ENCODE measurements around the gene PTPRU. TPM values are rescaled to one million over a fixed set of nuclear protein-coding genes. Genes with fewer than 3 reads are reported as not detected.

PTPRU gene
- total and polyA plus RNA-seq, 2 experiments from 2014 or later, result 8.0 to 105 TPM

DNA sequence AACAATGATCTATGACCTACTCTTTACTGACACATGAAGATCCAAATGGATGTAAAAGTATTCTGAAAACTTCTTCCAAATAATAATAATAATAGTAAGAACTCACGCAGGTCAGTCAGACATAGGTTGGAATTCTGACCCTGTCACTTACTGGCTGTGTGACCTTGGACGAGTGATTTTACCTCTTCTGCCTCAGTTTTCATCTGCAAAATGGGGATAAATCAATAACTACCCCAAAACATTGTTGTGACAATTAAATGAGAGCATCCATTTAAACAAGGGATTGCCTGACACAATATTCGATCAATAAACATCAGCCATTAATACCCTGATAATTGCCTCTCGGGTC lies 6.1 kb upstream of the PTPRU start:
- no peaks in the 10 kb centered on the region for H3K9me2 ChIP-seq (ENCODE audit: insufficient read depth)
- Mint-ChIP-seq H3K27ac (peak overlapping the region; percentile 91), H3K27me3 (ENCODE audit: insufficient read depth, low read depth, poor library complexity) (peaks cover 13% of the 10 kb centered on the region), H3K4me3 (peak overlapping the region; percentile 97), H3K9me3 (no peaks in the 10 kb centered on the region), H3K4me1 (peaks cover 16% of the 10 kb centered on the region), H3K36me3 (ENCODE audit: low read depth) (no peaks in the 10 kb centered on the region)
- H3F3A ChIP-seq (replicated peaks; ENCODE audit: low read depth), result no peaks in the 10 kb centered on the region
- peaks cover 18% of the 10 kb centered on the region for H3K79me2 ChIP-seq (replicated peaks; ENCODE audit: insufficient read depth)
- H3K36me3 ChIP-seq (ENCODE audit: insufficient read depth), result no peaks in the 10 kb centered on the region
- H3K4me3 ChIP-seq, result peak overlapping the region; percentile 83
- H3K4me2 ChIP-seq, result peak overlapping the region; percentile 86
- H4K20me1 ChIP-seq (replicated peaks; ENCODE audit: insufficient read depth), result 0 out of 2 replicates have a peak, but pooled peaks cover 3% of the 10 kb centered on the region
- no peak for ATAC-seq
- H2AFZ ChIP-seq, result peak overlapping the region; percentile 82
- H3K27ac ChIP-seq (ENCODE audit: low read depth), result no peak overlapping the region
- no peak for DNase-seq (ENCODE audit: low spot score)
- TF ChIP-seq JUNB (IDR thresholded peaks at IDR 0.05; ENCODE audit: unreplicated experiment) (no peak), ZNF331 (CRISPR knock-in tag; IDR thresholded peaks at IDR 0.05; ENCODE audit: low read depth) (no peak), NANOG (IDR thresholded peaks at IDR 0.05; ENCODE audit: borderline replicate concordance) (no peak), POLR2AphosphoS5 (IDR thresholded peaks at IDR 0.05; ENCODE audit: low read depth) (no peak), STAT1 (IDR thresholded peaks at IDR 0.05; ENCODE audit: unreplicated experiment) (no peak), ZNF114 (CRISPR knock-in tag; IDR thresholded peaks at IDR 0.05) (no peak), EZH2phosphoT487 (IDR thresholded peaks at IDR 0.05; ENCODE audit: unreplicated experiment) (no peak), CREB1 (CRISPR knock-in tag; IDR thresholded peaks at IDR 0.05; ENCODE audit: low read depth) (no peak), EZH2 (IDR thresholded peaks at IDR 0.05; ENCODE audit: low read depth, unreplicated experiment) (no peak)
- TF ChIP-seq, protein P1, sequence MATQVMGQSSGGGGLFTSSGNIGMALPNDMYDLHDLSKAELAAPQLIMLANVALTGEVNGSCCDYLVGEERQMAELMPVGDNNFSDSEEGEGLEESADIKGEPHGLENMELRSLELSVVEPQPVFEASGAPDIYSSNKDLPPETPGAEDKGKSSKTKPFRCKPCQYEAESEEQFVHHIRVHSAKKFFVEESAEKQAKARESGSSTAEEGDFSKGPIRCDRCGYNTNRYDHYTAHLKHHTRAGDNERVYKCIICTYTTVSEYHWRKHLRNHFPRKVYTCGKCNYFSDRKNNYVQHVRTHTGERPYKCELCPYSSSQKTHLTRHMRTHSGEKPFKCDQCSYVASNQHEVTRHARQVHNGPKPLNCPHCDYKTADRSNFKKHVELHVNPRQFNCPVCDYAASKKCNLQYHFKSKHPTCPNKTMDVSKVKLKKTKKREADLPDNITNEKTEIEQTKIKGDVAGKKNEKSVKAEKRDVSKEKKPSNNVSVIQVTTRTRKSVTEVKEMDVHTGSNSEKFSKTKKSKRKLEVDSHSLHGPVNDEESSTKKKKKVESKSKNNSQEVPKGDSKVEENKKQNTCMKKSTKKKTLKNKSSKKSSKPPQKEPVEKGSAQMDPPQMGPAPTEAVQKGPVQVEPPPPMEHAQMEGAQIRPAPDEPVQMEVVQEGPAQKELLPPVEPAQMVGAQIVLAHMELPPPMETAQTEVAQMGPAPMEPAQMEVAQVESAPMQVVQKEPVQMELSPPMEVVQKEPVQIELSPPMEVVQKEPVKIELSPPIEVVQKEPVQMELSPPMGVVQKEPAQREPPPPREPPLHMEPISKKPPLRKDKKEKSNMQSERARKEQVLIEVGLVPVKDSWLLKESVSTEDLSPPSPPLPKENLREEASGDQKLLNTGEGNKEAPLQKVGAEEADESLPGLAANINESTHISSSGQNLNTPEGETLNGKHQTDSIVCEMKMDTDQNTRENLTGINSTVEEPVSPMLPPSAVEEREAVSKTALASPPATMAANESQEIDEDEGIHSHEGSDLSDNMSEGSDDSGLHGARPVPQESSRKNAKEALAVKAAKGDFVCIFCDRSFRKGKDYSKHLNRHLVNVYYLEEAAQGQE (IDR thresholded peaks at IDR 0.05; ENCODE audit: unreplicated experiment), result no peak
- TF ChIP-seq, protein P2, sequence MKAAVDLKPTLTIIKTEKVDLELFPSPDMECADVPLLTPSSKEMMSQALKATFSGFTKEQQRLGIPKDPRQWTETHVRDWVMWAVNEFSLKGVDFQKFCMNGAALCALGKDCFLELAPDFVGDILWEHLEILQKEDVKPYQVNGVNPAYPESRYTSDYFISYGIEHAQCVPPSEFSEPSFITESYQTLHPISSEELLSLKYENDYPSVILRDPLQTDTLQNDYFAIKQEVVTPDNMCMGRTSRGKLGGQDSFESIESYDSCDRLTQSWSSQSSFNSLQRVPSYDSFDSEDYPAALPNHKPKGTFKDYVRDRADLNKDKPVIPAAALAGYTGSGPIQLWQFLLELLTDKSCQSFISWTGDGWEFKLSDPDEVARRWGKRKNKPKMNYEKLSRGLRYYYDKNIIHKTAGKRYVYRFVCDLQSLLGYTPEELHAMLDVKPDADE (IDR thresholded peaks at IDR 0.05), result no peak
- TF ChIP-seq, protein P3, sequence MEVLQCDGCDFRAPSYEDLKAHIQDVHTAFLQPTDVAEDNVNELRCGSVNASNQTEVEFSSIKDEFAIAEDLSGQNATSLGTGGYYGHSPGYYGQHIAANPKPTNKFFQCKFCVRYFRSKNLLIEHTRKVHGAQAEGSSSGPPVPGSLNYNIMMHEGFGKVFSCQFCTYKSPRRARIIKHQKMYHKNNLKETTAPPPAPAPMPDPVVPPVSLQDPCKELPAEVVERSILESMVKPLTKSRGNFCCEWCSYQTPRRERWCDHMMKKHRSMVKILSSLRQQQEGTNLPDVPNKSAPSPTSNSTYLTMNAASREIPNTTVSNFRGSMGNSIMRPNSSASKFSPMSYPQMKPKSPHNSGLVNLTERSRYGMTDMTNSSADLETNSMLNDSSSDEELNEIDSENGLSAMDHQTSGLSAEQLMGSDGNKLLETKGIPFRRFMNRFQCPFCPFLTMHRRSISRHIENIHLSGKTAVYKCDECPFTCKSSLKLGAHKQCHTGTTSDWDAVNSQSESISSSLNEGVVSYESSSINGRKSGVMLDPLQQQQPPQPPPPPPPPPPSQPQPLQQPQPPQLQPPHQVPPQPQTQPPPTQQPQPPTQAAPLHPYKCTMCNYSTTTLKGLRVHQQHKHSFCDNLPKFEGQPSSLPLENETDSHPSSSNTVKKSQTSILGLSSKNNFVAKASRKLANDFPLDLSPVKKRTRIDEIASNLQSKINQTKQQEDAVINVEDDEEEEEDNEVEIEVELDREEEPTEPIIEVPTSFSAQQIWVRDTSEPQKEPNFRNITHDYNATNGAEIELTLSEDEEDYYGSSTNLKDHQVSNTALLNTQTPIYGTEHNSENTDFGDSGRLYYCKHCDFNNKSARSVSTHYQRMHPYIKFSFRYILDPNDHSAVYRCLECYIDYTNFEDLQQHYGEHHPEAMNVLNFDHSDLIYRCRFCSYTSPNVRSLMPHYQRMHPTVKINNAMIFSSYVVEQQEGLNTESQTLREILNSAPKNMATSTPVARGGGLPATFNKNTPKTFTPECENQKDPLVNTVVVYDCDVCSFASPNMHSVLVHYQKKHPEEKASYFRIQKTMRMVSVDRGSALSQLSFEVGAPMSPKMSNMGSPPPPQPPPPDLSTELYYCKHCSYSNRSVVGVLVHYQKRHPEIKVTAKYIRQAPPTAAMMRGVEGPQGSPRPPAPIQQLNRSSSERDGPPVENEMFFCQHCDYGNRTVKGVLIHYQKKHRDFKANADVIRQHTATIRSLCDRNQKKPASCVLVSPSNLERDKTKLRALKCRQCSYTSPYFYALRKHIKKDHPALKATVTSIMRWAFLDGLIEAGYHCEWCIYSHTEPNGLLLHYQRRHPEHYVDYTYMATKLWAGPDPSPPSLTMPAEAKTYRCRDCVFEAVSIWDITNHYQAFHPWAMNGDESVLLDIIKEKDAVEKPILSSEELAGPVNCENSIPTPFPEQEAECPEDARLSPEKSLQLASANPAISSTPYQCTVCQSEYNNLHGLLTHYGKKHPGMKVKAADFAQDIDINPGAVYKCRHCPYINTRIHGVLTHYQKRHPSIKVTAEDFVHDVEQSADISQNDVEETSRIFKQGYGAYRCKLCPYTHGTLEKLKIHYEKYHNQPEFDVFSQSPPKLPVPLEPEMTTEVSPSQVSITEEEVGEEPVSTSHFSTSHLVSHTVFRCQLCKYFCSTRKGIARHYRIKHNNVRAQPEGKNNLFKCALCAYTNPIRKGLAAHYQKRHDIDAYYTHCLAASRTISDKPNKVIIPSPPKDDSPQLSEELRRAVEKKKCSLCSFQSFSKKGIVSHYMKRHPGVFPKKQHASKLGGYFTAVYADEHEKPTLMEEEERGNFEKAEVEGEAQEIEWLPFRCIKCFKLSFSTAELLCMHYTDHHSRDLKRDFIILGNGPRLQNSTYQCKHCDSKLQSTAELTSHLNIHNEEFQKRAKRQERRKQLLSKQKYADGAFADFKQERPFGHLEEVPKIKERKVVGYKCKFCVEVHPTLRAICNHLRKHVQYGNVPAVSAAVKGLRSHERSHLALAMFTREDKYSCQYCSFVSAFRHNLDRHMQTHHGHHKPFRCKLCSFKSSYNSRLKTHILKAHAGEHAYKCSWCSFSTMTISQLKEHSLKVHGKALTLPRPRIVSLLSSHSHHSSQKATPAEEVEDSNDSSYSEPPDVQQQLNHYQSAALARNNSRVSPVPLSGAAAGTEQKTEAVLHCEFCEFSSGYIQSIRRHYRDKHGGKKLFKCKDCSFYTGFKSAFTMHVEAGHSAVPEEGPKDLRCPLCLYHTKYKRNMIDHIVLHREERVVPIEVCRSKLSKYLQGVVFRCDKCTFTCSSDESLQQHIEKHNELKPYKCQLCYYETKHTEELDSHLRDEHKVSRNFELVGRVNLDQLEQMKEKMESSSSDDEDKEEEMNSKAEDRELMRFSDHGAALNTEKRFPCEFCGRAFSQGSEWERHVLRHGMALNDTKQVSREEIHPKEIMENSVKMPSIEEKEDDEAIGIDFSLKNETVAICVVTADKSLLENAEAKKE (CRISPR knock-in tag; IDR thresholded peaks at IDR 0.05), result no peak
- TF ChIP-seq, protein P4, sequence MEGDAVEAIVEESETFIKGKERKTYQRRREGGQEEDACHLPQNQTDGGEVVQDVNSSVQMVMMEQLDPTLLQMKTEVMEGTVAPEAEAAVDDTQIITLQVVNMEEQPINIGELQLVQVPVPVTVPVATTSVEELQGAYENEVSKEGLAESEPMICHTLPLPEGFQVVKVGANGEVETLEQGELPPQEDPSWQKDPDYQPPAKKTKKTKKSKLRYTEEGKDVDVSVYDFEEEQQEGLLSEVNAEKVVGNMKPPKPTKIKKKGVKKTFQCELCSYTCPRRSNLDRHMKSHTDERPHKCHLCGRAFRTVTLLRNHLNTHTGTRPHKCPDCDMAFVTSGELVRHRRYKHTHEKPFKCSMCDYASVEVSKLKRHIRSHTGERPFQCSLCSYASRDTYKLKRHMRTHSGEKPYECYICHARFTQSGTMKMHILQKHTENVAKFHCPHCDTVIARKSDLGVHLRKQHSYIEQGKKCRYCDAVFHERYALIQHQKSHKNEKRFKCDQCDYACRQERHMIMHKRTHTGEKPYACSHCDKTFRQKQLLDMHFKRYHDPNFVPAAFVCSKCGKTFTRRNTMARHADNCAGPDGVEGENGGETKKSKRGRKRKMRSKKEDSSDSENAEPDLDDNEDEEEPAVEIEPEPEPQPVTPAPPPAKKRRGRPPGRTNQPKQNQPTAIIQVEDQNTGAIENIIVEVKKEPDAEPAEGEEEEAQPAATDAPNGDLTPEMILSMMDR (conservative IDR thresholded peaks at IDR 0.05; ENCODE audit: low read depth in 2 of 2), result no peak
- H3K4me1 ChIP-seq (ENCODE audit: insufficient read depth), result peaks cover 8% of the 10 kb centered on the region
- H3K27me3 ChIP-seq (ENCODE audit: insufficient read depth), result peaks cover 5% of the 10 kb centered on the region

Measured in GM23338 (cell line).